Activated CD8-positive, alpha-beta T cell treated with anti-CD3 and anti-CD28 coated beads for 36 hours (primary cell): Measurements from ENCODE around the gene KMT2E. TPM values are rescaled to one million over a fixed set of nuclear protein-coding genes. Genes with fewer than 3 reads are reported as not detected.

Source experiments
- ATAC-seq: fragments of 200-7000 bp; cut with Tn5 transposase; one replicate; pipeline ENCODE4 v1.10.0; 2021; ENCODE audit warnings: mild to moderate bottlenecking, moderate library complexity
- CTCF ChIA-PET: fragments of 350-600 bp; sonication (Branson Sonifier 250); formaldehyde crosslinking; loops from one replicate; lab custom pipeline; 2021; ENCODE audit warnings: antibody characterized with exemption; lab: Charles Lee
- POLR2A ChIA-PET: fragments of 350-600 bp; sonication (Branson Sonifier 250); formaldehyde crosslinking; loops from one replicate; lab custom pipeline; 2021; ENCODE audit warnings: antibody characterized with exemption; lab: Charles Lee
- DNase-seq: peaks from one replicate; pipeline ENCODE4 v3.0.0-alpha.2; 2020
- H3K27ac Mint-ChIP-seq: one replicate; pipeline ENCODE4 v1.8.0; 2021; ENCODE audit warnings: mild to moderate bottlenecking, mixed read lengths
- H3K27me3 Mint-ChIP-seq: one replicate; pipeline ENCODE4 v1.8.0; 2021; ENCODE audit warnings: mixed read lengths
- H3K36me3 Mint-ChIP-seq: one replicate; pipeline ENCODE4 v1.8.0; 2021; ENCODE audit warnings: low read depth, mixed read lengths
- H3K4me1 Mint-ChIP-seq: one replicate; pipeline ENCODE4 v1.8.0; 2021; ENCODE audit warnings: low read depth, mixed read lengths
- H3K4me3 Mint-ChIP-seq: one replicate; pipeline ENCODE4 v1.8.0; 2021; ENCODE audit warnings: mild to moderate bottlenecking, moderate library complexity, mixed read lengths
- H3K9me3 Mint-ChIP-seq: one replicate; pipeline ENCODE4 v1.8.0; 2021; ENCODE audit warnings: mixed read lengths
- intact Hi-C: fragments of 100-400 bp; cut with micrococcal nuclease; formaldehyde crosslinking; loops from one replicate; pipeline ENCODE4 v1.10.0; 2022
- total RNA-seq, 2 experiments: library from RNA; stranded (reverse); gene quantifications; one replicate each; pipeline ENCODE4 v1.2.3, GENCODE V29; 2021
- TF ChIP-seq, protein P1 (sequence below): fragments of 200-600 bp; IDR thresholded peaks from one replicate; pipeline ENCODE4 v1.8.0; 2022; ENCODE audit warnings: antibody characterized with exemption, mild to moderate bottlenecking

The KMT2E gene
- total RNA-seq, 2 experiments from 2014 or later = 94.7 to 98.4 TPM

DNA sequence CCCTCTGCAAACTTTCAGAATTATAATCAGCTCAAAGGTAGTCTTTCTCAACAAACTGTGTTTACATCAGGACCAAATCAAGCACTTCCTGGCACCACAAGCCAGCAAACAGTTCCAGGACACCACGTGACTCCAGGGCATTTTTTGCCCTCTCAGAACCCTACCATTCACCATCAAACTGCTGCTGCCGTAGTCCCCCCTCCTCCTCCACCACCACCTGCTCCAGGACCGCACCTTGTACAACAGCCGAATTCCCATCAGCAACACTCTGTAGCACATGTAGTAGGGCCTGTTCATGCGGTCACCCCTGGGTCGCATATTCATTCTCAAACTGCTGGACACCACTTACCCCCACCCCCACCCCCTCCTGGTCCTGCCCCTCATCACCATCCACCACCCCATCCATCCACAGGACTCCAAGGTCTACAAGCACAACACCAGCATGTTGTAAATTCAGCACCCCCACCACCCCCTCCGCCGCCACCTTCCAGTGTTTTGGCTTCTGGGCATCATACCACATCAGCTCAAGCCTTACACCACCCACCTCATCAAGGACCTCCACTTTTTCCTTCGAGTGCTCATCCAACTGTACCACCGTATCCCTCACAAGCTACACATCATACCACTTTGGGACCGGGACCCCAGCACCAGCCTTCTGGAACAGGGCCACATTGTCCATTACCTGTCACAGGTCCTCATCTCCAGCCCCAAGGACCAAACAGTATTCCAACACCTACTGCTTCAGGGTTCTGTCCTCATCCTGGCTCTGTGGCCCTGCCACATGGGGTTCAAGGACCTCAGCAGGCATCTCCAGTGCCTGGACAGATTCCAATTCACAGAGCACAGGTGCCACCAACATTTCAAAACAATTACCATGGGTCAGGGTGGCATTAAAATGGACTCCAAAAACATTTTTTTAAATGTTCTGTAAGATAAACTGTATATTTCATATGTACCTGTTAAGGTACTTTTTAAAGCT, 98.7 kb downstream of the KMT2E start:
- Mint-ChIP-seq H3K4me3 (no peak overlapping the region), H3K9me3 (no peaks in the 10 kb centered on the region), H3K4me1 (peaks cover 12% of the 10 kb centered on the region), H3K36me3 (peaks cover 71% of the 10 kb centered on the region), H3K27ac (peak overlapping the region; percentile 79), H3K27me3 (no peaks in the 10 kb centered on the region)
- no peak for DNase-seq
- intact Hi-C loops = no loop called here
- ChIA-PET CTCF (interaction anchor here (1.4 kb wide), 1 partner anchor 18 kb away, joined by 4 read pairs; no protein-coding TSS in a partner anchor), POLR2A (no interaction called here)
- TF ChIP-seq, protein P1, sequence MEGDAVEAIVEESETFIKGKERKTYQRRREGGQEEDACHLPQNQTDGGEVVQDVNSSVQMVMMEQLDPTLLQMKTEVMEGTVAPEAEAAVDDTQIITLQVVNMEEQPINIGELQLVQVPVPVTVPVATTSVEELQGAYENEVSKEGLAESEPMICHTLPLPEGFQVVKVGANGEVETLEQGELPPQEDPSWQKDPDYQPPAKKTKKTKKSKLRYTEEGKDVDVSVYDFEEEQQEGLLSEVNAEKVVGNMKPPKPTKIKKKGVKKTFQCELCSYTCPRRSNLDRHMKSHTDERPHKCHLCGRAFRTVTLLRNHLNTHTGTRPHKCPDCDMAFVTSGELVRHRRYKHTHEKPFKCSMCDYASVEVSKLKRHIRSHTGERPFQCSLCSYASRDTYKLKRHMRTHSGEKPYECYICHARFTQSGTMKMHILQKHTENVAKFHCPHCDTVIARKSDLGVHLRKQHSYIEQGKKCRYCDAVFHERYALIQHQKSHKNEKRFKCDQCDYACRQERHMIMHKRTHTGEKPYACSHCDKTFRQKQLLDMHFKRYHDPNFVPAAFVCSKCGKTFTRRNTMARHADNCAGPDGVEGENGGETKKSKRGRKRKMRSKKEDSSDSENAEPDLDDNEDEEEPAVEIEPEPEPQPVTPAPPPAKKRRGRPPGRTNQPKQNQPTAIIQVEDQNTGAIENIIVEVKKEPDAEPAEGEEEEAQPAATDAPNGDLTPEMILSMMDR = no peak
- peak; percentile 22 for ATAC-seq

DNA sequence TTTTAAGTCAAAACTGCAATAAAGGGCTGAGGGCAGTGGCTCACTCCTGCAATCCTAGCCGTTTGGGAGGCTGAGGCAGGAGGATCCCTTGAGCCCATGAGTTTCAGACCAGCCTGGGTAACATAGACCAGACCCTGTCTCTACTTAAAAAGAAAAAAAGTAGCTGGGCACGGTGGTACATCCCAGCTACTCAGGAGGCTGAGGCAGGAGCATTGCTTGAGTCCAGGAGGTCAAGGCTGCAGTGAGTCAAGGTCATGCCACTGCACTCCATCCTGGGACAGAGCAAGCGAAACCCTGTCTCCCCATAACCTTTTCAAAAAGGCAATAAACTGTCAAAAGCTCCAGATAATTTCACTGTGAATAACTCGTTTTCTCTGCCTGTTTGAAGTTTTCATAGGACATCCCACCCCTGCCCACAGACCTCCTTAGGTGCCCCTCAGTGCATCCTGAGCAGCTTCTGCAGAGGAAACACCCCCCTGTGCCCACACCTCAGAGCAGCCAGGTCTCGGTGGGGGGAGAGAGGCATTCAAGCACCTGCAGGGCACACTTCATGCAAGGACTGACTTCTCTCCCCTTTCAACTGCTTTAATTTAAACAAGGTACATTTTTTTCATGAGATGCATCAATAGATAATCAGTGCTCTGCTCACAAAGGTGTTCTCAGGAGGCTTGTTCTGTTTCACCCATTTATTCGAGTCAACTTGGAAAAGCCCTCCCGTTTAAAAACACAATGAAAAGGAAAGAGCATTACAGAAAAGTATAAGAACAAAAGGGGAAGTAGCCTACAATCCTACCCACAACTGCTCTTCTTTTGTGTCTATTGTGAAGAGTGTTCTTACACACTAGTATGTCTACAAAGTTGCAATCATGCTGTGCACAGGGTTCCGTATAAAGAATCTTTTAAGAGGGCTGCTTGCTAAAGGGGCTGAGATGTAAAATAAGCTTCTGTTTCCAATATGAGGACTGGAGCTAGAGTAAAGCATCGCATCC, 104.9 kb downstream of the KMT2E start:
- ATAC-seq (peak; percentile 60), DNase-seq (no peak)
- Mint-ChIP-seq H3K36me3 (peaks cover 31% of the 10 kb centered on the region), H3K9me3 (no peaks in the 10 kb centered on the region), H3K4me1 (peaks cover 33% of the 10 kb centered on the region), H3K4me3 (no peak overlapping the region), H3K27ac (peak overlapping the region; percentile 49), H3K27me3 (no peaks in the 10 kb centered on the region)
- ChIA-PET CTCF (interaction anchor here (1.1 to 2.6 kb wide), 5 partner anchors 9 to 218 kb away, joined by 3 to 11 read pairs (median 3); no protein-coding TSS in a partner anchor), POLR2A (interaction anchor here (0.7 to 0.9 kb wide), 2 partner anchors 86 to 234 kb away, joined by 3 read pairs; no protein-coding TSS in a partner anchor)
- TF ChIP-seq, protein P1 = no peak
- intact Hi-C loops = no loop called here

DNA sequence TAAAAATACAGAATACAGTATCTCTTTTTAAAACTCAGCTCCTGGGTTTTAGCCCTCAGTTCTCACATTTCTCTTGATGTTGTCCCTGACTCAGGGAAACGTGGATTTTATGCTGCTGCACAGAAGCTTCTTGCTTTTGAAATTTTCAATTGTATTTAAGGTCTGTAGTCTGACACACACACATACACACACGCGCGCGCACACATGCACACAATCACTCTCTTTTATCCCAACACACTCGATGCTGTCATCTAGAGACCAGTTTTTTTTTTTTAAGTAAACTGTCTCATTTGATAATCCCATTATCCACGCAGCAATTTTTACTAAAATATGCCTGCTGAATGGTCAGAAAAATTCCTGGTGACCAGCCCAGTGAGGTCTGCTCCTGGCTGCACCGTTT, 108.6 kb downstream of the KMT2E start:
- ATAC-seq (no peak), DNase-seq (no peak)
- Mint-ChIP-seq H3K9me3 (no peaks in the 10 kb centered on the region), H3K4me3 (no peak overlapping the region), H3K36me3 (peaks cover 16% of the 10 kb centered on the region), H3K27me3 (no peaks in the 10 kb centered on the region), H3K4me1 (peaks cover 49% of the 10 kb centered on the region), H3K27ac (peak overlapping the region; percentile 28)
- intact Hi-C loops = no loop called here
- ChIA-PET POLR2A (no interaction called here), CTCF (interaction anchor here (2.1 to 2.2 kb wide), 2 partner anchors 18 to 141 kb away, joined by 6 to 8 read pairs; no protein-coding TSS in a partner anchor)
- TF ChIP-seq, protein P1 = no peak

DNA sequence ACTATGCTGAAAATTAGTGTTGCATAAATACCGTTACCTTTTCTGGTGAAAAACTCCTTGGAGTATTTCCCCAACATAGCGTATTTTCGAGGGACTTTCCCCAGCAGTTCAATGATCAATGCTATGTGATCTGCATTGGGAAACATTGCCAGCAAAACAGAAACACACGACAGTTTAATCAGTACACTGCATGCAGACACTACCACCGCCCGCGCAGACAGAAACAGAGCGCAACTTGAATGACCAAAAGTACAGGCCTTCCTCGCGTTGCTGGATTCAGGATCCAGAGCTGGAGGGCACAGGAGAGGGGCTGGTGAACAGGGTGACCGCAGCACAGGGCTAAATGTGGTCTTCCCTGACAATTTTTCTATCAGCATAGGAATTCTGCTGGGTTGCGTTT, 111.7 kb downstream of the KMT2E start:
- DNase-seq = no peak
- Mint-ChIP-seq H3K27ac (no peak overlapping the region), H3K36me3 (peaks cover 15% of the 10 kb centered on the region), H3K27me3 (no peaks in the 10 kb centered on the region), H3K9me3 (no peaks in the 10 kb centered on the region), H3K4me1 (peaks cover 35% of the 10 kb centered on the region), H3K4me3 (no peak overlapping the region)
- POLR2A ChIA-PET = interaction anchor here (0.7 to 1.1 kb wide), 2 partner anchors 11 to 260 kb away, joined by 3 read pairs; no protein-coding TSS in a partner anchor
- ATAC-seq = no peak
- CTCF ChIA-PET = interaction anchor here (1.2 kb wide), 1 partner anchor 10 kb away, joined by 4 read pairs; no protein-coding TSS in a partner anchor
- TF ChIP-seq, protein P1 = no peak
- intact Hi-C loops = no loop called here
